Neural cell (in vitro differentiated cells): ENCODE data around the gene IGFBP4. TPM values are rescaled to one million over a fixed set of nuclear protein-coding genes. Genes with fewer than 3 reads are reported as not detected.

Experiments
- H2AFZ ChIP-seq: fragments of 200-600, 300-800 bp; sonication (generic), shearing (Covaris generic); 2 replicates; pipeline ENCODE4 v1.6.0; 2014; ENCODE audit warnings: low read depth, mild to moderate bottlenecking, antibody characterized with exemption, low read length, moderate library complexity
- H3F3A ChIP-seq: fragments of 200-600 bp; shearing (Covaris generic); 2 replicates; pipeline ENCODE4 v1.6.1; 2016; ENCODE audit warnings: mild to moderate bottlenecking, moderate library complexity, mixed read lengths, antibody characterized with exemption, low read length; ENCODE audit not compliant: insufficient read depth, poor library complexity, severe bottlenecking
- H3K27ac ChIP-seq: fragments of 200-600, 300-800 bp; sonication (generic), shearing (Covaris generic); 2 replicates; pipeline ENCODE4 v1.5.1; 2014; ENCODE audit warnings: mild to moderate bottlenecking, low read length, moderate library complexity
- H3K27me3 ChIP-seq: fragments of 300-800, 200-600 bp; sonication (generic), shearing (Covaris generic); 2 replicates; pipeline ENCODE4 v1.6.0; 2014; ENCODE audit warnings: mild to moderate bottlenecking, low read depth, low read length, moderate library complexity; ENCODE audit not compliant: insufficient read depth
- H3K36me3 ChIP-seq: fragments of 300-800, 200-600 bp; sonication (generic), shearing (Covaris generic); 2 replicates; pipeline ENCODE4 v1.5.1; 2014; ENCODE audit warnings: mild to moderate bottlenecking, antibody characterized with exemption, low read length, moderate library complexity; ENCODE audit not compliant: insufficient read depth
- H3K4me2 ChIP-seq: fragments of 300-800, 200-600 bp; sonication (generic), shearing (Covaris generic); 2 replicates; pipeline ENCODE4 v1.6.0; 2014; ENCODE audit warnings: mild to moderate bottlenecking, low read length
- H3K4me3 ChIP-seq: fragments of 300-800, 200-600 bp; sonication (generic), shearing (Covaris generic); 2 replicates; pipeline ENCODE4 v1.5.1; 2014; ENCODE audit warnings: mild to moderate bottlenecking, low read length, moderate library complexity
- H3K79me2 ChIP-seq: fragments of 200-600 bp; shearing (Covaris generic); replicated peaks from 2 replicates; pipeline ENCODE4 v1.6.0; 2014; ENCODE audit warnings: mild to moderate bottlenecking, low read length, moderate library complexity; ENCODE audit not compliant: insufficient read depth
- H3K9ac ChIP-seq: fragments of 300-800, 200-600 bp; sonication (generic), shearing (Covaris generic); 2 replicates; pipeline ENCODE4 v1.6.1; 2016; ENCODE audit warnings: mild to moderate bottlenecking, low read length, mixed read lengths
- H3K9me2 ChIP-seq: fragments of 200-600 bp; shearing (Covaris generic); 2 replicates; pipeline ENCODE4 v1.6.1; 2016; ENCODE audit warnings: mild to moderate bottlenecking, low read length, mixed read lengths; ENCODE audit not compliant: insufficient read depth
- H3K9me3 ChIP-seq: fragments of 200-600, 300-800 bp; sonication (generic), shearing (Covaris generic); 2 replicates; pipeline ENCODE4 v1.6.1; 2016; ENCODE audit warnings: mild to moderate bottlenecking, mixed run types, low read length, moderate library complexity, mixed read lengths
- H4K20me1 ChIP-seq: fragments of 200-600 bp; shearing (Covaris generic); 2 replicates; pipeline ENCODE4 v1.6.1; 2016; ENCODE audit warnings: mild to moderate bottlenecking, mixed run types; ENCODE audit not compliant: insufficient read depth
- CTCF ChIP-seq: fragments of 450-650 bp; IDR thresholded peaks from 2 replicates; pipeline ENCODE4 v1.5.1; 2014; ENCODE audit warnings: antibody characterized with exemption, mild to moderate bottlenecking, moderate library complexity; ENCODE audit not compliant: poor library complexity, severe bottlenecking
- EP300 ChIP-seq: fragments of 450-650 bp; conservative IDR thresholded peaks from 2 replicates; pipeline ENCODE4 v1.6.1; 2014; ENCODE audit warnings: antibody characterized with exemption, mild to moderate bottlenecking, moderate library complexity; ENCODE audit not compliant: poor library complexity, severe bottlenecking
- EZH2 ChIP-seq: fragments of 200-600, 300-800 bp; shearing (Covaris generic), sonication (generic); IDR thresholded peaks from 2 replicates; pipeline ENCODE4 v1.6.1; 2014; ENCODE audit warnings: antibody characterized with exemption, low read length, borderline replicate concordance, mild to moderate bottlenecking; ENCODE audit not compliant: insufficient read depth, poor library complexity, severe bottlenecking
- MXI1 ChIP-seq: fragments of 450-650 bp; conservative IDR thresholded peaks from 2 replicates; pipeline ENCODE4 v1.6.1; 2014; ENCODE audit warnings: antibody characterized with exemption, mild to moderate bottlenecking; ENCODE audit not compliant: poor library complexity, severe bottlenecking
- POLR2AphosphoS5 ChIP-seq: IDR thresholded peaks from 2 replicates; pipeline ENCODE4 v1.6.1; 2012
- RAD21 ChIP-seq: fragments of 450-650 bp; conservative IDR thresholded peaks from 2 replicates; pipeline ENCODE4 v1.6.1; 2014; ENCODE audit warnings: antibody characterized with exemption, mild to moderate bottlenecking, moderate library complexity
- REST ChIP-seq: IDR thresholded peaks from 2 replicates; pipeline ENCODE4 v1.6.1; 2012; ENCODE audit warnings: borderline replicate concordance
- SMC3 ChIP-seq: fragments of 450-650 bp; conservative IDR thresholded peaks from 2 replicates; pipeline ENCODE4 v1.6.1; 2014; ENCODE audit warnings: antibody characterized with exemption, mild to moderate bottlenecking, moderate library complexity; ENCODE audit not compliant: poor library complexity
- TAF1 ChIP-seq: IDR thresholded peaks from 2 replicates; pipeline ENCODE4 v1.6.1; 2012; ENCODE audit warnings: low read depth
- polyA plus RNA-seq: library from polyadenylated mRNA; depleted of rRNA; stranded (reverse); fragments of >200 nt; gene quantifications from 2 replicates; pipeline ENCODE4 v1.2.3, GENCODE V29; 2014

The IGFBP4 gene
- polyA plus RNA-seq, 1 donor from 2014 or later: 1.3 TPM

- TF ChIP-seq REST (no peak), EZH2 (no peak), CTCF (no peak), POLR2AphosphoS5 (no peak), EP300 (no peak), RAD21 (no peak), TAF1 (no peak), SMC3 (no peak), MXI1 (no peak)
- Histone ChIP-seq H3K9me3 (no peaks in the 10 kb centered on the region), H3K9ac (no peak overlapping the region), H3K79me2 (no peaks in the 10 kb centered on the region), H3K4me3 (no peak overlapping the region), H3K4me2 (no peak overlapping the region), H3F3A (no peaks in the 10 kb centered on the region), H3K9me2 (no peaks in the 10 kb centered on the region), H3K27me3 (peaks cover 8% of the 10 kb centered on the region), H3K27ac (no peak overlapping the region), H3K36me3 (no peaks in the 10 kb centered on the region), H4K20me1 (no peaks in the 10 kb centered on the region), H2AFZ (no peak overlapping the region)
Observed at GRCh38 chr17:40447806-40448205, 4.6 kb downstream of the IGFBP4 start.

GRCh38 chr17:40448213-40448638, 5.0 kb downstream of the IGFBP4 start:
- Histone ChIP-seq H3K79me2 (no peaks in the 10 kb centered on the region), H3K27me3 (peaks cover 6% of the 10 kb centered on the region), H3K9ac (no peak overlapping the region), H3K27ac (no peak overlapping the region), H3K4me2 (no peak overlapping the region), H2AFZ (no peak overlapping the region), H4K20me1 (no peaks in the 10 kb centered on the region), H3K36me3 (no peaks in the 10 kb centered on the region), H3K4me3 (no peak overlapping the region), H3F3A (no peaks in the 10 kb centered on the region), H3K9me2 (no peaks in the 10 kb centered on the region), H3K9me3 (no peaks in the 10 kb centered on the region)
- no peak for TF ChIP-seq EP300
- TF ChIP-seq RAD21: no peak
- no peak for TF ChIP-seq REST
- no peak for TF ChIP-seq MXI1
- no peak for TF ChIP-seq TAF1
